ENCODE measurements around the gene HDAC1. TPM values are rescaled to one million over a fixed set of nuclear protein-coding genes. Genes with fewer than 3 reads are reported as not detected.
"Not testable (repeated sequence)": the region's sequence is repeated elsewhere in the genome, so short reads cannot be mapped to it uniquely, and the experiment has no call there.

Gene HDAC1
- total RNA-seq, 2 donors from 2014 or later: 21.8 to 28.0 TPM

GRCh38 chr1:32256473-32257226 lies 35.2 kb upstream of the HDAC1 start:
- H3K4me3 ChIP-seq: no peak overlapping the region
- DNase-seq (ENCODE audit: low spot score): no peak
- no peak overlapping the region for H3K27ac ChIP-seq
- no peaks in the 10 kb centered on the region for H3K27me3 ChIP-seq
- H3K4me1 ChIP-seq: peaks cover 0 to 5% of the 10 kb centered on the region in 2 donors
- no peaks in the 10 kb centered on the region for H3K36me3 ChIP-seq
- no peak for TF ChIP-seq CTCF (IDR thresholded peaks at IDR 0.05)
- H3K9me3 ChIP-seq: no peaks in the 10 kb centered on the region

GRCh38 chr1:32257227-32257508 lies 34.7 kb upstream of the HDAC1 start:
- no peak for TF ChIP-seq CTCF (IDR thresholded peaks at IDR 0.05)

GRCh38 chr1:32263236-32263593 lies 28.7 kb upstream of the HDAC1 start:
- H3K4me1 ChIP-seq; DNase-seq (ENCODE audit: low spot score); H3K27ac ChIP-seq; H3K9me3 ChIP-seq; H3K27me3 ChIP-seq; H3K4me3 ChIP-seq; H3K36me3 ChIP-seq: not testable (repeated sequence)

More at GRCh38 chr1:32257227-32257508, 34.7 kb upstream of the HDAC1 start:
- H3K4me3 ChIP-seq: no peak overlapping the region
- H3K36me3 ChIP-seq: no peaks in the 10 kb centered on the region
- H3K27me3 ChIP-seq: no peaks in the 10 kb centered on the region
- no peaks in the 10 kb centered on the region for H3K9me3 ChIP-seq
- no peak overlapping the region for H3K27ac ChIP-seq
- DNase-seq (ENCODE audit: low spot score): no peak
- peaks cover 0 to 3% of the 10 kb centered on the region in 2 donors for H3K4me1 ChIP-seq

- Histone ChIP-seq H3K27me3 (no peaks in the 10 kb centered on the region), H3K4me3 (no peak overlapping the region), H3K27ac (no peak overlapping the region), H3K9me3 (no peaks in the 10 kb centered on the region), H3K4me1 (no peaks in the 10 kb centered on the region), H3K36me3 (no peaks in the 10 kb centered on the region)
- DNase-seq (ENCODE audit: low spot score): no peak
- no peak for TF ChIP-seq CTCF (IDR thresholded peaks at IDR 0.05)
These were observed 28.1 kb upstream of the HDAC1 start for GRCh38 chr1:32263744-32264143.

GRCh38 chr1:32265846-32266245 lies 26.0 kb upstream of the HDAC1 start:
- no peak overlapping the region for H3K4me3 ChIP-seq
- H3K27ac ChIP-seq: no peak overlapping the region
- no peak for TF ChIP-seq CTCF (IDR thresholded peaks at IDR 0.05)
- H3K4me1 ChIP-seq: no peaks in the 10 kb centered on the region
- no peaks in the 10 kb centered on the region for H3K9me3 ChIP-seq
- DNase-seq (ENCODE audit: low spot score): no peak
- no peaks in the 10 kb centered on the region for H3K36me3 ChIP-seq
- H3K27me3 ChIP-seq: no peaks in the 10 kb centered on the region

GRCh38 chr1:32266921-32267591 lies 24.8 kb upstream of the HDAC1 start:
- Histone ChIP-seq H3K27me3 (no peaks in the 10 kb centered on the region), H3K27ac (no peak overlapping the region), H3K4me1 (no peaks in the 10 kb centered on the region), H3K4me3 (no peak overlapping the region), H3K36me3 (no peaks in the 10 kb centered on the region), H3K9me3 (no peaks in the 10 kb centered on the region)
- DNase-seq (ENCODE audit: low spot score): no peak
- no peak for TF ChIP-seq CTCF (IDR thresholded peaks at IDR 0.05)
